ENCODE measurements around the gene FAM53A.

Gene FAM53A

DNA sequence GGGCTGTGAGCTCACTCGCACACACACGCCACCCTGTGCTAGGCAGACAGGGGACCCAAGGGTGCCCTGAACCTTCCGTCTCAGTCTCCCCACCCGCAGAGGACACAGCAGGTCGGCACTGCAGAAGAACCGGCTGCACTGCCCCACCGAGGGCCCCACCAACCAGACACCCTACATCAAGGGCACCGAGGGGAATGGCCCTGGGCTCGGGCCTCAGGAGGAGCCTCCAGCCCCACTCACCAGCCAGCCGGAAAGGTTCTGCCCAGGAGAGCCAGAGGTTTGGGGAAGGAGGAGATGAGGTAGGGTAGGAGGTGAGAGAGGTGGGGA lies 45.9 kb downstream of the FAM53A start:
- POLR2A ChIA-PET: no interaction called here
- Histone ChIP-seq H3K9me3 (ENCODE audit: control insufficient read depth, insufficient read depth, low read depth, low read length) (no peaks in the 10 kb centered on the region), H3K27ac (ENCODE audit: extremely low read depth, low read depth, low read length) (no peak overlapping the region), H3K4me3 (ENCODE audit: low read depth, low read length) (no peak overlapping the region), H3K4me1 (ENCODE audit: control insufficient read depth, insufficient read depth, low read length) (no peaks in the 10 kb centered on the region), H3K36me3 (ENCODE audit: control insufficient read depth in 2 of 2, insufficient read depth in 1 of 2, low read length in 2 of 2) (no peaks in the 10 kb centered on the region)
- CTCF ChIA-PET: no interaction called here
- TF ChIP-seq ZNF16 (tag by site-specific recombination; IDR thresholded peaks at IDR 0.05; ENCODE audit: low read depth): no peak
- TF ChIP-seq, protein P1, sequence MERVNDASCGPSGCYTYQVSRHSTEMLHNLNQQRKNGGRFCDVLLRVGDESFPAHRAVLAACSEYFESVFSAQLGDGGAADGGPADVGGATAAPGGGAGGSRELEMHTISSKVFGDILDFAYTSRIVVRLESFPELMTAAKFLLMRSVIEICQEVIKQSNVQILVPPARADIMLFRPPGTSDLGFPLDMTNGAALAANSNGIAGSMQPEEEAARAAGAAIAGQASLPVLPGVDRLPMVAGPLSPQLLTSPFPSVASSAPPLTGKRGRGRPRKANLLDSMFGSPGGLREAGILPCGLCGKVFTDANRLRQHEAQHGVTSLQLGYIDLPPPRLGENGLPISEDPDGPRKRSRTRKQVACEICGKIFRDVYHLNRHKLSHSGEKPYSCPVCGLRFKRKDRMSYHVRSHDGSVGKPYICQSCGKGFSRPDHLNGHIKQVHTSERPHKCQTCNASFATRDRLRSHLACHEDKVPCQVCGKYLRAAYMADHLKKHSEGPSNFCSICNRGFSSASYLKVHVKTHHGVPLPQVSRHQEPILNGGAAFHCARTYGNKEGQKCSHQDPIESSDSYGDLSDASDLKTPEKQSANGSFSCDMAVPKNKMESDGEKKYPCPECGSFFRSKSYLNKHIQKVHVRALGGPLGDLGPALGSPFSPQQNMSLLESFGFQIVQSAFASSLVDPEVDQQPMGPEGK (tag by site-specific recombination; IDR thresholded peaks at IDR 0.05): no peak

DNA sequence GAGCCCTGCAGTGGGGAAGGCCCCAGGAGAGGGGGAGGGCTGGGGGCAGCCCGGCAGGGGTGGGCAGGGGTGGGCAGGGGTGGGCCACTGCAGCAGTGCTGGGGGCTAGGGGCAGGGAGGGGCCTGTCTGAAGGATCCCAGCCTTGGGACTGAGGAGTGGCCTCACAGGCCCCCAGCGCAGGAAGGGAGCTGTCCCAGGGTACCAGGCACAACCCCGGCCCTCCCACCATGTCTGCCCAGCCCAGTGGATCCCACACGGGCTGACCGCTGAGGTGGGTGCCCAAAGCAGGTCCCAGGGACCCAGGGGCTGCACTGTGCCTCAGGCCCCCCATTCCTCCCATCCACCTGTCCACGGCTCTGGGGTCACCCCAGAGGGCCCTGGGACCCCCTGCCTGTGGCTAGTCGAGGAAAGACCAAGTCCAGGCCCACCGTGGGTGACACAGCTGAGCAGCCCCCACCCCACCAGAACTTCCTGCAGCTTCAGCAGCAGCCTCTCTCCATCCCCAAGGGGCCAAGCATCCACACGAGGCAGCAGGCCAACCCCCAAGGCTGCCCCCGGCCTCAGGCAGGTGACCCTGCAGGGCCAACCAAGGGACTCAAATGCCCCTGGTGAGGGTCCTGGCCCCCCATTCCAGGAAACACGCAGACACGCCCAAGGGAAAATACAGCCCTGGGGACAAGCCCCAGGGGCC lies 46.4 kb downstream of the FAM53A start:
- no peak for TF ChIP-seq TRIM28 (IDR thresholded peaks at IDR 0.05; ENCODE audit: borderline replicate concordance, low read length)
- 0 out of 2 replicates have a peak, but pooled peaks have one; percentile 9 for TF ChIP-seq GLIS2 (tag by site-specific recombination; IDR thresholded peaks at IDR 0.05)
- no peaks in the 10 kb centered on the region for H3K4me1 ChIP-seq (ENCODE audit: control insufficient read depth, insufficient read depth, low read length)
- CTCF ChIA-PET: no interaction called here
- no peaks in the 10 kb centered on the region for H3K9me3 ChIP-seq (ENCODE audit: control insufficient read depth, insufficient read depth, low read depth, low read length)
- POLR2A ChIA-PET: no interaction called here
- no peak overlapping the region for H3K4me3 ChIP-seq (ENCODE audit: low read depth, low read length)
- no peaks in the 10 kb centered on the region for H3K36me3 ChIP-seq (ENCODE audit: control insufficient read depth in 2 of 2, insufficient read depth in 1 of 2, low read length in 2 of 2)
- no peak overlapping the region for H3K27ac ChIP-seq (ENCODE audit: extremely low read depth, low read depth, low read length)

DNA sequence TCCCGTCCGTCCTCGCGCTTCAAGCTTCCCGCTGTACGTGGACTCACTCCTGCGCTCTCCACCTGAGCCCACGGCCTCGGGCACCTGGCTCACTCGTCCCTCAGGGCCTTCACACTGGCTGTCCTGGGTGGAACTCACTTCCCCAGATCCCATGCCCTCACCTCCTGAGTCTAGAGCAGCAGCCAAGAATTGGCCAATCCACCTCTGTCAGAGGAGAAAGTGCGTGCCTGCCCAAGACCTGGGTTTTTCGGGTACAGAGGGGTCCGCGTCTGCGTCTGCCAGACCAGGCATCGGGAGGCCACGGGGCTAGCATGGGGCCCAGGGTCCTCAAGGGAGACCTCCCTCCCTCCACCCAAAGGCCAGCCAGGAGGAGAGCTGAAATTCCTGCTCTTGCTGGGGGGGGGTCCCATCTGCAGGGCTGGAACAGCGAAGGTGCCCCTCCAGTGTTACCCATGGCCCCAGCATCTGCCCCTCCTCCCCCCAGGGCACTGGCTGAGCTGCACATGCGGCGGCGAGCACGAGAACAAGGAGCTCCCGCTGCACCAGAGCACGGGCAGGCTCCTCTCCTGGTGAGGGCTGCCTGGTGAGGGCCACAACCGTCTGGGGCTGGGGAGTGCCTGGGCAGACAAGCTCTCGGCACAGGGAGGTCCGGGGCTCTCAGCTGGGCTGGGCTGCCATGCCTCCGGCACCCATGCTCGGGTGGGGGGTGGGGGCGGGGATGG lies 47.5 kb downstream of the FAM53A start:
- H3K36me3 ChIP-seq (ENCODE audit: control insufficient read depth in 2 of 2, insufficient read depth in 1 of 2, low read length in 2 of 2): no peaks in the 10 kb centered on the region
- no peak overlapping the region for H3K4me3 ChIP-seq (ENCODE audit: low read depth, low read length)
- H3K27ac ChIP-seq (ENCODE audit: extremely low read depth, low read depth, low read length): no peak overlapping the region
- TF ChIP-seq, protein P2, sequence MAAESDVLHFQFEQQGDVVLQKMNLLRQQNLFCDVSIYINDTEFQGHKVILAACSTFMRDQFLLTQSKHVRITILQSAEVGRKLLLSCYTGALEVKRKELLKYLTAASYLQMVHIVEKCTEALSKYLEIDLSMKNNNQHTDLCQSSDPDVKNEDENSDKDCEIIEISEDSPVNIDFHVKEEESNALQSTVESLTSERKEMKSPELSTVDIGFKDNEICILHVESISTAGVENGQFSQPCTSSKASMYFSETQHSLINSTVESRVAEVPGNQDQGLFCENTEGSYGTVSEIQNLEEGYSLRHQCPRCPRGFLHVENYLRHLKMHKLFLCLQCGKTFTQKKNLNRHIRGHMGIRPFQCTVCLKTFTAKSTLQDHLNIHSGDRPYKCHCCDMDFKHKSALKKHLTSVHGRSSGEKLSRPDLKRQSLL (tag by site-specific recombination; IDR thresholded peaks at IDR 0.05): no peak
- no peak for TF ChIP-seq ZNF426 (tag by site-specific recombination; IDR thresholded peaks at IDR 0.05)
- H3K4me1 ChIP-seq (ENCODE audit: control insufficient read depth, insufficient read depth, low read length): no peaks in the 10 kb centered on the region
- ChIA-PET CTCF (no interaction called here), POLR2A (no interaction called here)
- no peaks in the 10 kb centered on the region for H3K9me3 ChIP-seq (ENCODE audit: control insufficient read depth, insufficient read depth, low read depth, low read length)

DNA sequence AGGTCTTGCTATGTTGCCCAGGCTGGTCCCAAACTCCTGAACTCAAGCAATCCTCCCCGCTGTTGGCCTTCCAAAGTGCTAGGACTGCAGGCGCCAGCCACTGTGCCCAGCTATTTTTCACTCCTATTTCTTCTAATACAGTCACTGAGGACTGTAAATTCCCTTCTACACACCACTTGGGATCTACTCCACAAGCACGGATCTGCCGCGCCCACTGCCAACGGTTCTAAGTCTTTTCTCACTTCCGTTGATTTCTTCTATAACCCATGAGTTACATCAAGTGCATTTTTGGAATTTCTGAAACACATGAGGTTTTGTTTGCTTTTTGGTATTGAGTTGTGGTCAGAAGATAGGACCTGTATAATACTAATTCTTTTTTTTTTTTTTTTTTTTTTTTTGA lies 48.6 kb downstream of the FAM53A start:
- ChIA-PET POLR2A (no interaction called here), CTCF (no interaction called here)
- Histone ChIP-seq H3K4me3 (ENCODE audit: low read depth, low read length) (no peak overlapping the region), H3K36me3 (ENCODE audit: control insufficient read depth in 2 of 2, insufficient read depth in 1 of 2, low read length in 2 of 2) (no peaks in the 10 kb centered on the region), H3K27ac (ENCODE audit: extremely low read depth, low read depth, low read length) (no peak overlapping the region), H3K4me1 (ENCODE audit: control insufficient read depth, insufficient read depth, low read length) (no peaks in the 10 kb centered on the region), H3K9me3 (ENCODE audit: control insufficient read depth, insufficient read depth, low read depth, low read length) (no peaks in the 10 kb centered on the region)
- TF ChIP-seq, protein P3, sequence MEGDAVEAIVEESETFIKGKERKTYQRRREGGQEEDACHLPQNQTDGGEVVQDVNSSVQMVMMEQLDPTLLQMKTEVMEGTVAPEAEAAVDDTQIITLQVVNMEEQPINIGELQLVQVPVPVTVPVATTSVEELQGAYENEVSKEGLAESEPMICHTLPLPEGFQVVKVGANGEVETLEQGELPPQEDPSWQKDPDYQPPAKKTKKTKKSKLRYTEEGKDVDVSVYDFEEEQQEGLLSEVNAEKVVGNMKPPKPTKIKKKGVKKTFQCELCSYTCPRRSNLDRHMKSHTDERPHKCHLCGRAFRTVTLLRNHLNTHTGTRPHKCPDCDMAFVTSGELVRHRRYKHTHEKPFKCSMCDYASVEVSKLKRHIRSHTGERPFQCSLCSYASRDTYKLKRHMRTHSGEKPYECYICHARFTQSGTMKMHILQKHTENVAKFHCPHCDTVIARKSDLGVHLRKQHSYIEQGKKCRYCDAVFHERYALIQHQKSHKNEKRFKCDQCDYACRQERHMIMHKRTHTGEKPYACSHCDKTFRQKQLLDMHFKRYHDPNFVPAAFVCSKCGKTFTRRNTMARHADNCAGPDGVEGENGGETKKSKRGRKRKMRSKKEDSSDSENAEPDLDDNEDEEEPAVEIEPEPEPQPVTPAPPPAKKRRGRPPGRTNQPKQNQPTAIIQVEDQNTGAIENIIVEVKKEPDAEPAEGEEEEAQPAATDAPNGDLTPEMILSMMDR (tag by site-specific recombination; IDR thresholded peaks at IDR 0.05): no peak
- TF ChIP-seq ZNF660 (tag by site-specific recombination; IDR thresholded peaks at IDR 0.05): no peak
- no peak for TF ChIP-seq ZNF777 (tag by site-specific recombination; IDR thresholded peaks at IDR 0.05; ENCODE audit: borderline replicate concordance)
- TF ChIP-seq ZNF48 (tag by site-specific recombination; IDR thresholded peaks at IDR 0.05): no peak
- no peak for TF ChIP-seq TRIM28 (IDR thresholded peaks at IDR 0.05; ENCODE audit: borderline replicate concordance, low read length)
- TF ChIP-seq MEIS1 (CRISPR knock-in tag; IDR thresholded peaks at IDR 0.05; ENCODE audit: borderline replicate concordance): no peak
- no peak for TF ChIP-seq ZNF169 (tag by site-specific recombination; IDR thresholded peaks at IDR 0.05)
- TF ChIP-seq ZNF416 (tag by site-specific recombination; IDR thresholded peaks at IDR 0.05): no peak
- TF ChIP-seq ZNF2 (tag by site-specific recombination; IDR thresholded peaks at IDR 0.05): no peak

Data from HEK293 (cell line).